Adrenal gland (tissue), 12 donors: Measurements from ENCODE around the gene PRKCZ. TPM values are rescaled to one million over a fixed set of nuclear protein-coding genes. Genes with fewer than 3 reads are reported as not detected.
"Not testable (repeated sequence)": the region's sequence is repeated elsewhere in the genome, so short reads cannot be mapped to it uniquely, and the experiment has no call there.

ENCODE experiments used
- DNase-seq, 7 donors: peaks; one replicate each; pipeline ENCODE4 v3.0.0-alpha.2; 2019 to 2020
- H3K27ac ChIP-seq, 5 donors: fragments of 200-600 bp; sonication (generic) in 4 of 5; 1 replicate in 3 of 5; 2 replicates in 2 of 5; pipeline versions ENCODE4 v1.5.1 to v1.8.0; 2016 to 2020; ENCODE audit warnings: mild to moderate bottlenecking in 1 of 5
- H3K27me3 ChIP-seq: fragments of 200-600 bp; 2 replicates; pipeline ENCODE4 v1.8.0; 2021
- H3K36me3 ChIP-seq, 2 donors: fragments of 200-600 bp; replicated peaks in 1 of 2; 1 replicate in 1 of 2; 2 replicates in 1 of 2; pipeline versions ENCODE4 v1.5.1 to v1.8.0; 2018 to 2022
- H3K4me1 ChIP-seq, 2 donors: fragments of 200-600 bp; replicated peaks in 1 of 2; 1 replicate in 1 of 2; 2 replicates in 1 of 2; pipeline versions ENCODE4 v1.5.1 to v1.8.0; 2018 to 2021
- H3K4me3 ChIP-seq, 4 donors: fragments of 200-600 bp; sonication (generic) in 3 of 4; one replicate each; pipeline ENCODE4 v1.5.1; 2016 to 2018
- H3K9me3 ChIP-seq, 3 donors: fragments of 200-600 bp; sonication (generic) in 1 of 3; replicated peaks in 1 of 3; 1 replicate in 2 of 3; 2 replicates in 1 of 3; pipeline versions ENCODE4 v1.5.1 to v1.8.0; 2016 to 2021
- CTCF ChIP-seq, 6 experiments: fragments of 450-650 bp in 4 of 6; fragments of 200-600 bp in 2 of 6; sonication (generic) in 1 of 6; IDR thresholded peaks; 1 replicate in 5 of 6; 2 replicates in 1 of 6; pipeline versions ENCODE4 v1.5.1 to v1.8.0; 2016 to 2021; ENCODE audit warnings: antibody characterized with exemption in 6 of 6, mild to moderate bottlenecking in 2 of 6, moderate library complexity in 1 of 6
- POLR2A ChIP-seq, 2 donors: fragments of 450-650 bp; IDR thresholded peaks; one replicate each; pipeline ENCODE4 v1.6.1; 2017; ENCODE audit warnings: antibody characterized with exemption in 2 of 2, mild to moderate bottlenecking in 2 of 2, moderate library complexity in 1 of 2
- WGBS, 4 donors: extraction: QIAGEN DNeasy Blood & Tissue Kit in 2 of 4; methylation state at CpG; one replicate each; pipeline versions ENCODE4 v1.1.5 to v1.1.7; 2013 to 2017; 5-methylcytosine and 5-hydroxymethylcytosine counted together
- intact Hi-C, 2 donors: fragments of 100-400 bp; cut with DNase I; formaldehyde crosslinking; loops; one replicate each; pipeline versions ENCODE4 v1.14.1 to v1.15.0; 2022 to 2023
- polyA plus RNA-seq, 3 donors: library from polyadenylated mRNA; stranded (reverse); fragments of 200-250 nt in 2 of 3; fragments of 350-450 nt in 1 of 3; fragmentation: Illumina TruSeq in 1 of 3; extraction: RNeasy Lipid Tissue Mini Kit (QIAGEN cat#74804) in 1 of 3; gene quantifications; one replicate each; pipeline ENCODE4 v1.2.3, GENCODE V29; 2013 to 2014
- total RNA-seq, 9 donors: library from RNA; depleted of rRNA in 4 of 9; stranded (reverse); fragments of >200 nt in 4 of 9; fragments of 120-200 nt in 1 of 9; fragmentation: NEBNext Ultra II Directional in 1 of 9; extraction: Animal tissue kit (Norgen Biotek cat#: 25700) in 1 of 9; gene quantifications; one replicate each; pipeline versions ENCODE4 v1.1.0 to v1.2.4, GENCODE V29; 2013 to 2023
- donor health status: healthy with polysubstance abuse.
- donor health status: Bipolar disorder and iron deficiency.
- donor health status: DM: yes; HTN: yes; CAD: no.
- donor health status: DM: no; HTN: no; CAD: no.
- donor health status: DM: no; HTN: no; CAD: no.
- donor health status: DM: yes; HTN: yes; CAD: no.

The PRKCZ gene
- total and polyA plus RNA-seq, 12 donors = 8.2 to 50.5 (median 25.4) TPM

GRCh38 chr1:2135941-2136340, 85.7 kb downstream of the PRKCZ start:
- 85 to 91% (median 89%) methylated on average over 6 to 10 of the region's 10 CpGs for WGBS, 4 donors
- TF ChIP-seq POLR2A (IDR thresholded peaks at IDR 0.05) (no peak), CTCF (IDR thresholded peaks at IDR 0.05) (no peak)
- no peaks in the 10 kb centered on the region for H3K27me3 ChIP-seq
- peak overlapping the region in 2 of 5 donors; percentile 92 to 94 for H3K27ac ChIP-seq
- no peaks in the 10 kb centered on the region for H3K36me3 ChIP-seq
- H3K9me3 ChIP-seq = no peaks in the 10 kb centered on the region
- DNase-seq = no peak
- H3K4me1 ChIP-seq = peaks cover 6 to 10% of the 10 kb centered on the region in 2 donors
- intact Hi-C loops = no loop called here
- H3K4me3 ChIP-seq = no peak overlapping the region

GRCh38 chr1:2136386-2137235, 86.4 kb downstream of the PRKCZ start:
- 84 to 93% (median 88%) methylated on average over 17 to 19 of the region's 19 CpGs for WGBS, 4 donors
- Histone ChIP-seq H3K36me3 (no peaks in the 10 kb centered on the region), H3K27ac (peak overlapping the region in 1 of 5 donors; percentile 94), H3K9me3 (no peaks in the 10 kb centered on the region), H3K4me1 (peaks cover 6 to 10% of the 10 kb centered on the region in 2 donors), H3K4me3 (no peak overlapping the region), H3K27me3 (no peaks in the 10 kb centered on the region)
- DNase-seq = no peak
- intact Hi-C loops = no loop called here
- no peak for TF ChIP-seq CTCF (IDR thresholded peaks at IDR 0.05)
- TF ChIP-seq POLR2A (IDR thresholded peaks at IDR 0.05) = no peak

GRCh38 chr1:2137257-2138121, 87.3 kb downstream of the PRKCZ start:
- H3K9me3 ChIP-seq = no peaks in the 10 kb centered on the region
- H3K27ac ChIP-seq = peak overlapping the region in 2 of 5 donors; percentile 49 to 57
- whole genome bisulfite sequencing, 4 donors = 78 to 85% (median 80%) methylated on average over 20 to 29 of the region's 29 CpGs
- intact Hi-C loops = no loop called here
- TF ChIP-seq POLR2A (IDR thresholded peaks at IDR 0.05) = no peak
- TF ChIP-seq CTCF (IDR thresholded peaks at IDR 0.05) = no peak
- H3K4me1 ChIP-seq = peaks cover 3 to 4% of the 10 kb centered on the region in 2 donors
- no peaks in the 10 kb centered on the region for H3K36me3 ChIP-seq
- DNase-seq = no peak
- H3K4me3 ChIP-seq = no peak overlapping the region
- H3K27me3 ChIP-seq = no peaks in the 10 kb centered on the region

GRCh38 chr1:2139156-2139555, 88.9 kb downstream of the PRKCZ start:
- intact Hi-C loops, H3K9me3 ChIP-seq, H3K36me3 ChIP-seq, H3K4me1 ChIP-seq, H3K27ac ChIP-seq, H3K27me3 ChIP-seq, DNase-seq, H3K4me3 ChIP-seq: not testable (repeated sequence)
- 84 to 92% (median 89%) methylated on average over 13 of the region's 13 CpGs for WGBS, 4 donors
